GM12878 (cell line): ENCODE measurements around the gene TDRD12. TPM values are rescaled to one million over a fixed set of nuclear protein-coding genes. Genes with fewer than 3 reads are reported as not detected.

Experiments
- ATAC-seq: fragments of 200-7000 bp; cut with Tn5 transposase; 3 replicates; pipeline ENCODE4 v1.9.1; 2020; ENCODE audit warnings: mild to moderate bottlenecking, moderate library complexity
- BruUV-seq: library from RNA; stranded (reverse); fragments of 400-500 nt; replicated peaks from 2 replicates; lab custom pipeline; 2021; lab: Mats Ljungman, UMichigan
- CTCF ChIA-PET: fragments of 300-600 bp; sonication (Branson Sonifier 250); formaldehyde crosslinking; extraction: SDS; loops from one replicate; lab custom pipeline; 2021; ENCODE audit warnings: inconsistent platforms; lab: Yijun Ruan, JAX
- POLR2A ChIA-PET: fragments of 350-600 bp; formaldehyde crosslinking; extraction: SDS; loops from one replicate; lab custom pipeline; 2021; ENCODE audit warnings: inconsistent platforms; lab: Charles Lee
- RAD21 ChIA-PET: fragments of 300-600 bp; sonication (Branson Sonifier 250); formaldehyde crosslinking; loops from one replicate; lab custom pipeline; 2023; ENCODE audit warnings: antibody characterized with exemption; ENCODE audit not compliant: unreplicated experiment; lab: Charles Lee
- SMC1A ChIA-PET: fragments of 300-600 bp; sonication (Branson Sonifier 250); formaldehyde crosslinking; loops from one replicate; lab custom pipeline; 2023; ENCODE audit not compliant: unreplicated experiment, uncharacterized antibody; lab: Charles Lee
- DNase-seq: peaks from one replicate; pipeline ENCODE4 v3.0.0-alpha.2; 2011; ENCODE audit warnings: low read depth, low spot score
- FAIRE-seq: peaks from 3 replicates; lab custom pipeline; 2011; peaks lifted over from hg19 to GRCh38; lab: Jason Lieb, UNC
- H2AFZ ChIP-seq: 2 replicates; pipeline ENCODE4 v1.6.0; 2011; ENCODE audit warnings: low read depth, low read length, control low read depth; ENCODE audit not compliant: control insufficient read depth
- H3K27ac ChIP-seq: 2 replicates; pipeline ENCODE4 v1.5.1; 2011; ENCODE audit warnings: control low read depth; ENCODE audit not compliant: control insufficient read depth, insufficient read depth
- H3K27me3 ChIP-seq, 2 experiments: replicated peaks in 1 of 2; 2 replicates each; pipeline versions ENCODE4 v1.6.0 to v1.6.1; 2011; ENCODE audit warnings: low read length in 1 of 2; ENCODE audit not compliant: control insufficient read depth in 2 of 2, insufficient read depth in 2 of 2
- H3K36me3 ChIP-seq, 2 experiments: 2 replicates each; pipeline ENCODE4 v1.5.1; 2011; ENCODE audit warnings: low read length in 1 of 2; ENCODE audit not compliant: control insufficient read depth in 2 of 2, insufficient read depth in 2 of 2
- H3K4me1 ChIP-seq: 2 replicates; pipeline ENCODE4 v1.6.1; 2011; ENCODE audit warnings: mild to moderate bottlenecking, low read length, moderate library complexity, mixed read lengths; ENCODE audit not compliant: control insufficient read depth, insufficient read depth
- H3K4me2 ChIP-seq: 2 replicates; pipeline ENCODE4 v1.6.0; 2011; ENCODE audit warnings: control low read depth; ENCODE audit not compliant: control insufficient read depth, insufficient read depth
- H3K4me3 ChIP-seq: fragments of 200-600 bp; sonication (generic); 2 replicates; pipeline ENCODE4 v1.5.1; 2016
- H3K79me2 ChIP-seq: 2 replicates; pipeline ENCODE4 v1.6.0; 2011; ENCODE audit warnings: low read length; ENCODE audit not compliant: control insufficient read depth, insufficient read depth
- H3K9ac ChIP-seq: 2 replicates; pipeline ENCODE4 v1.8.0; 2011; ENCODE audit warnings: low read length, control low read depth, mixed read lengths; ENCODE audit not compliant: control insufficient read depth, insufficient read depth
- H3K9me3 ChIP-seq: replicated peaks from 3 replicates; pipeline ENCODE4 v1.5.1; 2011; ENCODE audit warnings: mild to moderate bottlenecking, low read length; ENCODE audit not compliant: control insufficient read depth, insufficient read depth
- H4K20me1 ChIP-seq: 2 replicates; pipeline ENCODE4 v1.6.0; 2011; ENCODE audit not compliant: control insufficient read depth, insufficient read depth
- BRCA1 ChIP-seq: IDR thresholded peaks from 2 replicates; pipeline ENCODE4 v1.6.1; 2011; ENCODE audit warnings: low read depth, low read length, improper control_type of control experiment
- EZH2 ChIP-seq: IDR thresholded peaks from 2 replicates; pipeline ENCODE4 v1.6.1; 2012; ENCODE audit warnings: low read depth, mild to moderate bottlenecking, control low read depth, inconsistent platforms, low read length, borderline replicate concordance; ENCODE audit not compliant: control insufficient read depth
- FOXK2 ChIP-seq: fragments of 450-650 bp; IDR thresholded peaks from 2 replicates; pipeline ENCODE4 v1.6.1; 2017; ENCODE audit warnings: mild to moderate bottlenecking, moderate library complexity
- KLF5 ChIP-seq: fragments of 450-650 bp; IDR thresholded peaks from 2 replicates; pipeline ENCODE4 v1.6.1; 2014; ENCODE audit warnings: mild to moderate bottlenecking; ENCODE audit not compliant: partially characterized antibody
- SUZ12 ChIP-seq: fragments of 200-600 bp; sonication (generic); IDR thresholded peaks from one replicate; pipeline ENCODE4 v1.6.1; 2018; ENCODE audit warnings: antibody characterized with exemption, mild to moderate bottlenecking; ENCODE audit not compliant: unreplicated experiment
- TARDBP ChIP-seq: IDR thresholded peaks from 2 replicates; pipeline ENCODE4 v1.6.1; 2016; ENCODE audit warnings: borderline replicate concordance
- TCF3 ChIP-seq: IDR thresholded peaks from 2 replicates; pipeline ENCODE4 v1.6.1; 2012; ENCODE audit warnings: low read depth, mild to moderate bottlenecking, low read length, borderline replicate concordance; ENCODE audit not compliant: insufficient read depth
- WGBS: methylation state at CpG from one replicate; pipeline ENCODE4 v1.1.6; 2016; ENCODE audit warnings: low lambda C conversion rate; ENCODE audit not compliant: insufficient replicate concordance, insufficient coverage; ENCODE audit errors: missing lambda C conversion rate; 5-methylcytosine and 5-hydroxymethylcytosine counted together
- in situ Hi-C: fragments of 300-500 bp; cut with MboI; formaldehyde crosslinking; loops from 9 replicates; pipeline ENCODE4 v1.14.3; 2018; ENCODE audit warnings: mixed read lengths
- intact Hi-C: fragments of 100-400 bp; cut with micrococcal nuclease; formaldehyde crosslinking; loops from one replicate; pipeline ENCODE4 v1.14.2; 2022; ENCODE audit not compliant: unreplicated experiment
- polyA plus RNA-seq, 11 experiments: library from polyadenylated mRNA; depleted of rRNA in 4 of 11; unstranded in 6 of 11; stranded (reverse) in 5 of 11; fragments of >200 nt; fragmentation: Nextera tagmentation in 4 of 11; fragmentation: Illumina TruSeq in 1 of 11; extraction: Ambion mirVana in 4 of 11; extraction: Trizol in 1 of 11; gene quantifications; 1 replicate in 1 of 11; 2 replicates in 10 of 11; pipeline versions ENCODE4 v1.2.1 to v1.2.3, GENCODE V29; 2011 to 2016; ENCODE audit warnings: inconsistent platforms in 2 of 11, missing spikeins in 2 of 11, low read depth in 1 of 11
- total RNA-seq, 4 experiments: library from RNA; depleted of rRNA in 3 of 4; stranded (reverse); fragments of >200 nt in 3 of 4; fragmentation: Illumina TruSeq in 1 of 4; extraction: Trizol in 1 of 4; gene quantifications; 2 replicates each; pipeline versions ENCODE4 v1.2.1 to v1.2.3, GENCODE V29; 2013 to 2021
- TF ChIP-seq, protein P1 (sequence below): fragments of 150-350 bp; IDR thresholded peaks from 2 replicates; pipeline ENCODE4 v1.6.1; 2016; ENCODE audit warnings: low read depth, low read length

Gene TDRD12
- total and polyA plus RNA-seq, 10 of the 15 experiments (the other 5 are each of a cell fraction or from before 2014, with no cell fraction given): 0.08 to 0.15 TPM; not detected in 8

DNA sequence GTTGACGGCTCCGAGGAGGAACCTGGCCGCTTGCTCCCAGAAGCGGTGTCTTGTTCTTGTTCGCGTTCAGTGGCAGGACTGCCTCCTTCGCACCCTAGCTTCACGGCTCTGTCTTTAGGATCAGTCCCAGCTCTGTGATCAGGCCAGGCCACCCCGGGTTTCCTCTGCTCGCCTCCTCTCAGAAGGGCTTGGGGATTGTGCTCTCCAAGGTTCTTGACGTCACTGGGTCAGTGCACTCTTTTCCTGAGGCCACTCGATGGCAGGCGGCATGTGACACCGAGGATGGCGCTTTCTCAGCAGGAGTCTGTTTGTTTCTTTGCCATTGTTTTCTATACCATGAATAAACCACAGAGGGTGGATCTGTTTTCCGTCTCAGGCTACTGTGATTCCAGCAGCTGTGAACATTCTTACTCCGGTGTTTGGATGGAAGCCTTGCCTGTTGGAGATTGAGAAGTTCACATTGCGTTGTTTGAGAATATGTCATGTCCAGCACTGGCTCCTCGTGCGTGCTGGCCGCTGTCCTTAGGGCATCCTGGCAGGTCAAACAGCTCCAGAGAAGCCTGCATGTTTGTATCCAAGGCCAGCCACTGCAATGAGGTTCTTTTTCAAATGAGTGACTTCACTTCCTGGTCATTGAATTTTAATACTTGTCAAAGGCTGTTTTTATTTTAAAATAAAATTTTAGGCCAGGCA lies 105.5 kb downstream of the TDRD12 start:
- Histone ChIP-seq H3K27ac (no peak overlapping the region), H3K36me3 (no peaks in the 10 kb centered on the region), H3K9me3 (no peaks in the 10 kb centered on the region), H3K4me1 (peaks cover under 1% of the 10 kb centered on the region; the same call in 1 of the 2 replicates), H3K9ac (no peak overlapping the region), H3K27me3 (no peaks in the 10 kb centered on the region; a peak in 2 of 4 replicates), H3K79me2 (no peaks in the 10 kb centered on the region), H2AFZ (no peak overlapping the region)
- CTCF ChIA-PET: no interaction called here
- SMC1A ChIA-PET: no interaction called here
- no TSS peak for BruUV-seq
- RAD21 ChIA-PET: no interaction called here
- intact Hi-C loops: no loop called here
- no peak for TF ChIP-seq BRCA1
- no peak for TF ChIP-seq FOXK2
- no peak for TF ChIP-seq TCF3
- TF ChIP-seq KLF5: no peak
- TF ChIP-seq EZH2: no peak
- TF ChIP-seq, protein P1, sequence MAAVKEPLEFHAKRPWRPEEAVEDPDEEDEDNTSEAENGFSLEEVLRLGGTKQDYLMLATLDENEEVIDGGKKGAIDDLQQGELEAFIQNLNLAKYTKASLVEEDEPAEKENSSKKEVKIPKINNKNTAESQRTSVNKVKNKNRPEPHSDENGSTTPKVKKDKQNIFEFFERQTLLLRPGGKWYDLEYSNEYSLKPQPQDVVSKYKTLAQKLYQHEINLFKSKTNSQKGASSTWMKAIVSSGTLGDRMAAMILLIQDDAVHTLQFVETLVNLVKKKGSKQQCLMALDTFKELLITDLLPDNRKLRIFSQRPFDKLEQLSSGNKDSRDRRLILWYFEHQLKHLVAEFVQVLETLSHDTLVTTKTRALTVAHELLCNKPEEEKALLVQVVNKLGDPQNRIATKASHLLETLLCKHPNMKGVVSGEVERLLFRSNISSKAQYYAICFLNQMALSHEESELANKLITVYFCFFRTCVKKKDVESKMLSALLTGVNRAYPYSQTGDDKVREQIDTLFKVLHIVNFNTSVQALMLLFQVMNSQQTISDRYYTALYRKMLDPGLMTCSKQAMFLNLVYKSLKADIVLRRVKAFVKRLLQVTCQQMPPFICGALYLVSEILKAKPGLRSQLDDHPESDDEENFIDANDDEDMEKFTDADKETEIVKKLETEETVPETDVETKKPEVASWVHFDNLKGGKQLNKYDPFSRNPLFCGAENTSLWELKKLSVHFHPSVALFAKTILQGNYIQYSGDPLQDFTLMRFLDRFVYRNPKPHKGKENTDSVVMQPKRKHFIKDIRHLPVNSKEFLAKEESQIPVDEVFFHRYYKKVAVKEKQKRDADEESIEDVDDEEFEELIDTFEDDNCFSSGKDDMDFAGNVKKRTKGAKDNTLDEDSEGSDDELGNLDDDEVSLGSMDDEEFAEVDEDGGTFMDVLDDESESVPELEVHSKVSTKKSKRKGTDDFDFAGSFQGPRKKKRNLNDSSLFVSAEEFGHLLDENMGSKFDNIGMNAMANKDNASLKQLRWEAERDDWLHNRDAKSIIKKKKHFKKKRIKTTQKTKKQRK: no peak
- no peak for TF ChIP-seq TARDBP
- no peak for TF ChIP-seq SUZ12
- TF ChIP-seq, all 136 proteins: peak for 0
- POLR2A ChIA-PET: no interaction called here
- DNase-seq (no peak), FAIRE-seq (no peak), ATAC-seq (no peak)
- Histone ChIP-seq H4K20me1 (no peaks in the 10 kb centered on the region), H3K4me2 (no peak overlapping the region), H3K4me3 (no peak overlapping the region)
- WGBS: 48% methylated on average over 21 of the region's 21 CpGs
- in situ Hi-C loops: no loop called here
